ENCODE results near the gene FHIP2A. TPM values are rescaled to one million over a fixed set of nuclear protein-coding genes. Genes with fewer than 3 reads are reported as not detected.

Gene FHIP2A
- total RNA-seq, 2 experiments from 2014 or later, result 4.2 to 13.2 TPM

GRCh38 chr10:114791768-114792167 is 29.8 kb upstream of the FHIP2A start:
- no peak overlapping the region for H3K4me3 ChIP-seq (ENCODE audit: low read depth, low read length, poor library complexity, severe bottlenecking)
- TF ChIP-seq, protein P1, sequence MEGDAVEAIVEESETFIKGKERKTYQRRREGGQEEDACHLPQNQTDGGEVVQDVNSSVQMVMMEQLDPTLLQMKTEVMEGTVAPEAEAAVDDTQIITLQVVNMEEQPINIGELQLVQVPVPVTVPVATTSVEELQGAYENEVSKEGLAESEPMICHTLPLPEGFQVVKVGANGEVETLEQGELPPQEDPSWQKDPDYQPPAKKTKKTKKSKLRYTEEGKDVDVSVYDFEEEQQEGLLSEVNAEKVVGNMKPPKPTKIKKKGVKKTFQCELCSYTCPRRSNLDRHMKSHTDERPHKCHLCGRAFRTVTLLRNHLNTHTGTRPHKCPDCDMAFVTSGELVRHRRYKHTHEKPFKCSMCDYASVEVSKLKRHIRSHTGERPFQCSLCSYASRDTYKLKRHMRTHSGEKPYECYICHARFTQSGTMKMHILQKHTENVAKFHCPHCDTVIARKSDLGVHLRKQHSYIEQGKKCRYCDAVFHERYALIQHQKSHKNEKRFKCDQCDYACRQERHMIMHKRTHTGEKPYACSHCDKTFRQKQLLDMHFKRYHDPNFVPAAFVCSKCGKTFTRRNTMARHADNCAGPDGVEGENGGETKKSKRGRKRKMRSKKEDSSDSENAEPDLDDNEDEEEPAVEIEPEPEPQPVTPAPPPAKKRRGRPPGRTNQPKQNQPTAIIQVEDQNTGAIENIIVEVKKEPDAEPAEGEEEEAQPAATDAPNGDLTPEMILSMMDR (conservative IDR thresholded peaks at IDR 0.05; ENCODE audit: low read length), result no peak
- no peak for TF ChIP-seq EZH2phosphoT487 (IDR thresholded peaks at IDR 0.05; ENCODE audit: borderline replicate concordance, low read depth, low read length)
- intact Hi-C loops (cut with micrococcal nuclease; ENCODE audit: unreplicated experiment), result no loop called here
- no peak overlapping the region for H3K27ac ChIP-seq (ENCODE audit: low read depth, low read length, poor library complexity, severe bottlenecking)
- H3K4me2 ChIP-seq (ENCODE audit: low read length), result no peak overlapping the region
- DNase-seq (ENCODE audit: low spot score), result no peak
- BruUV-seq (replicated peaks), result no TSS peak
- CTCF ChIA-PET (ENCODE audit: unreplicated experiment), result no interaction called here
- H3K79me2 ChIP-seq (ENCODE audit: insufficient read depth, low read depth, low read length), result no peaks in the 10 kb centered on the region
- no peaks in the 10 kb centered on the region for H3K9me3 ChIP-seq (ENCODE audit: low read length)
- H3K36me3 ChIP-seq (ENCODE audit: insufficient read depth, low read length), result no peaks in the 10 kb centered on the region
- H4K20me1 ChIP-seq (ENCODE audit: insufficient read depth, low read length), result no peaks in the 10 kb centered on the region
- no peaks in the 10 kb centered on the region for H3K4me1 ChIP-seq (ENCODE audit: insufficient read depth, low read length, poor library complexity, severe bottlenecking)
- POLR2A ChIA-PET, result interaction anchor here (0.7 kb wide), 1 partner anchor 266 kb away, joined by 3 read pairs; no protein-coding TSS in a partner anchor
- no peak overlapping the region for H2AFZ ChIP-seq (ENCODE audit: low read length)
- no peaks in the 10 kb centered on the region for H3K9me2 ChIP-seq (ENCODE audit: insufficient read depth, low read length)

- H4K20me1 ChIP-seq (ENCODE audit: insufficient read depth, low read length), result no peaks in the 10 kb centered on the region
- no peaks in the 10 kb centered on the region for H3K79me2 ChIP-seq (ENCODE audit: insufficient read depth, low read depth, low read length)
- BruUV-seq (replicated peaks), result no TSS peak
- H3K4me1 ChIP-seq (ENCODE audit: insufficient read depth, low read length, poor library complexity, severe bottlenecking), result no peaks in the 10 kb centered on the region
- ChIA-PET POLR2A (no interaction called here), CTCF (ENCODE audit: unreplicated experiment) (no interaction called here)
- intact Hi-C loops (cut with micrococcal nuclease; ENCODE audit: unreplicated experiment), result loop anchor here (5.0 kb wide), 1 partner anchor 333 kb away; no protein-coding TSS in a partner anchor
- no peaks in the 10 kb centered on the region for H3K9me2 ChIP-seq (ENCODE audit: insufficient read depth, low read length)
- no peak overlapping the region for H2AFZ ChIP-seq (ENCODE audit: low read length)
- H3K4me3 ChIP-seq (ENCODE audit: low read depth, low read length, poor library complexity, severe bottlenecking), result no peak overlapping the region
- DNase-seq (ENCODE audit: low spot score), result no peak
- no peaks in the 10 kb centered on the region for H3K36me3 ChIP-seq (ENCODE audit: insufficient read depth, low read length)
- no peak overlapping the region for H3K27ac ChIP-seq (ENCODE audit: low read depth, low read length, poor library complexity, severe bottlenecking)
- TF ChIP-seq, protein P1 (conservative IDR thresholded peaks at IDR 0.05; ENCODE audit: low read length), result no peak
- no peak for TF ChIP-seq EZH2phosphoT487 (IDR thresholded peaks at IDR 0.05; ENCODE audit: borderline replicate concordance, low read depth, low read length)
- no peak overlapping the region for H3K4me2 ChIP-seq (ENCODE audit: low read length)
- H3K9me3 ChIP-seq (ENCODE audit: low read length), result no peaks in the 10 kb centered on the region
Measured at GRCh38 chr10:114795039-114795438, 26.5 kb upstream of the FHIP2A start.

GRCh38 chr10:114800361-114800760 is 21.2 kb upstream of the FHIP2A start:
- no peak overlapping the region for H3K27ac ChIP-seq (ENCODE audit: low read depth, low read length, poor library complexity, severe bottlenecking)
- no peak overlapping the region for H3K4me3 ChIP-seq (ENCODE audit: low read depth, low read length, poor library complexity, severe bottlenecking)
- intact Hi-C loops (cut with micrococcal nuclease; ENCODE audit: unreplicated experiment), result no loop called here
- POLR2A ChIA-PET, result interaction anchor here (1.0 kb wide), 1 partner anchor 11 kb away, joined by 3 read pairs; no protein-coding TSS in a partner anchor
- H3K79me2 ChIP-seq (ENCODE audit: insufficient read depth, low read depth, low read length), result no peaks in the 10 kb centered on the region
- BruUV-seq (replicated peaks), result no TSS peak
- no peaks in the 10 kb centered on the region for H3K9me2 ChIP-seq (ENCODE audit: insufficient read depth, low read length)
- H3K9me3 ChIP-seq (ENCODE audit: low read length), result no peaks in the 10 kb centered on the region
- 0 out of 2 replicates have a peak overlapping the region, but pooled peaks have one; percentile 57 for H2AFZ ChIP-seq (ENCODE audit: low read length)
- DNase-seq (ENCODE audit: low spot score), result no peak
- CTCF ChIA-PET (ENCODE audit: unreplicated experiment), result no interaction called here
- TF ChIP-seq, protein P1 (conservative IDR thresholded peaks at IDR 0.05; ENCODE audit: low read length), result no peak
- no peak for TF ChIP-seq EZH2phosphoT487 (IDR thresholded peaks at IDR 0.05; ENCODE audit: borderline replicate concordance, low read depth, low read length)
- no peak overlapping the region for H3K4me2 ChIP-seq (ENCODE audit: low read length)
- no peaks in the 10 kb centered on the region for H3K36me3 ChIP-seq (ENCODE audit: insufficient read depth, low read length)
- no peaks in the 10 kb centered on the region for H4K20me1 ChIP-seq (ENCODE audit: insufficient read depth, low read length)
- H3K4me1 ChIP-seq (ENCODE audit: insufficient read depth, low read length, poor library complexity, severe bottlenecking), result peaks cover 11% of the 10 kb centered on the region

Data from OCI-LY7 (cell line).